NCI-H1436 (cell line): Measurements from ENCODE around the gene SYT7.

Source experiments
- DNase-seq: peaks from one replicate; lab custom pipeline; 2025; lab: John Stamatoyannopoulos, UW

The SYT7 gene

GRCh38 chr11:61514050-61514917 lies 66.6 kb downstream of the SYT7 start:
- no peak for DNase-seq

GRCh38 chr11:61513143-61513765 lies 67.6 kb downstream of the SYT7 start:
- DNase-seq = no peak

- DNase-seq = no peak
Observed at GRCh38 chr11:61512435-61512834, 68.4 kb downstream of the SYT7 start.

- DNase-seq = no peak
Observed at GRCh38 chr11:61511383-61511782, 69.5 kb downstream of the SYT7 start.

GRCh38 chr11:61510974-61511373 lies 69.9 kb downstream of the SYT7 start:
- no peak for DNase-seq

- no peak for DNase-seq
Observed at GRCh38 chr11:61510166-61510919, 70.5 kb downstream of the SYT7 start.

- peak; percentile 83 for DNase-seq
Observed at GRCh38 chr11:61509043-61510029, 71.5 kb downstream of the SYT7 start.

- peak; percentile 85 for DNase-seq
Observed at GRCh38 chr11:61507962-61508861, 72.7 kb downstream of the SYT7 start, which contains the start of gene LRRC10B. Gene LRRC10B, plus strand, starts transcription at chr11:61508749. Its CDS starts 250 bp downstream, at chr11:61508999.

GRCh38 chr11:61507012-61507768 lies 73.7 kb downstream of the SYT7 start:
- DNase-seq = no peak

GRCh38 chr11:61505640-61506155 lies 75.2 kb downstream of the SYT7 start:
- no peak for DNase-seq

- no peak for DNase-seq
Observed at GRCh38 chr11:61505106-61505505, 75.8 kb downstream of the SYT7 start.

- DNase-seq = no peak
Observed at GRCh38 chr11:61503135-61503770, 77.6 kb downstream of the SYT7 start.

GRCh38 chr11:61502522-61502921 lies 78.4 kb downstream of the SYT7 start:
- DNase-seq = no peak

GRCh38 chr11:61499816-61500491 lies 80.9 kb downstream of the SYT7 start:
- DNase-seq = no peak

- no peak for DNase-seq
Observed at GRCh38 chr11:61498767-61499341, 82.0 kb downstream of the SYT7 start.

- DNase-seq = no peak
Observed at GRCh38 chr11:61497876-61498275, 83.0 kb downstream of the SYT7 start.

- no peak for DNase-seq
Observed at GRCh38 chr11:61497473-61497872, 83.4 kb downstream of the SYT7 start.
